Small intestine (tissue), 7 donors: Measurements from ENCODE around the gene BAAT. TPM values are rescaled to one million over a fixed set of nuclear protein-coding genes. Genes with fewer than 3 reads are reported as not detected.

Experiments used
- DNase-seq, 2 donors: peaks; one replicate each; pipeline versions ENCODE4 v3.0.0 to v3.0.0-alpha.2; 2013
- FAIRE-seq: peaks from 2 replicates; lab custom pipeline; 2012; peaks lifted over from hg19 to GRCh38; lab: Jason Lieb, UNC
- H3K27ac ChIP-seq, 3 donors: one replicate each; pipeline ENCODE4 v1.5.1; 2013; ENCODE audit warnings: low read length in 2 of 3, mild to moderate bottlenecking in 2 of 3, control low read depth in 1 of 3, inconsistent platforms in 1 of 3, low read depth in 1 of 3, moderate library complexity in 1 of 3
- H3K27me3 ChIP-seq, 3 donors: one replicate each; pipeline ENCODE4 v1.6.1; 2013; ENCODE audit warnings: low read length in 3 of 3, inconsistent platforms in 1 of 3; ENCODE audit not compliant: control insufficient read depth in 3 of 3, insufficient read depth in 3 of 3
- H3K36me3 ChIP-seq, 3 donors: one replicate each; pipeline ENCODE4 v1.6.1; 2013; ENCODE audit warnings: low read length in 3 of 3, inconsistent platforms in 1 of 3, low read depth in 1 of 3, mild to moderate bottlenecking in 1 of 3, moderate library complexity in 1 of 3; ENCODE audit not compliant: control insufficient read depth in 3 of 3, insufficient read depth in 2 of 3
- H3K4me1 ChIP-seq, 3 donors: one replicate each; pipeline ENCODE4 v1.6.1; 2013; ENCODE audit warnings: low read length in 2 of 3, inconsistent platforms in 1 of 3, low read depth in 1 of 3, mild to moderate bottlenecking in 1 of 3, moderate library complexity in 1 of 3; ENCODE audit not compliant: control insufficient read depth in 3 of 3, insufficient read depth in 2 of 3
- H3K4me3 ChIP-seq, 3 donors: one replicate each; pipeline ENCODE4 v1.5.1; 2013; ENCODE audit warnings: low read length in 3 of 3, control low read depth in 1 of 3, inconsistent platforms in 1 of 3, low read depth in 1 of 3, mild to moderate bottlenecking in 1 of 3, moderate library complexity in 1 of 3
- H3K9me3 ChIP-seq, 2 donors: one replicate each; pipeline ENCODE4 v1.6.1; 2013; ENCODE audit warnings: low read depth in 1 of 2, low read length in 1 of 2; ENCODE audit not compliant: control insufficient read depth in 2 of 2, insufficient read depth in 1 of 2
- WGBS, 3 donors: extraction: QIAGEN DNeasy Blood & Tissue Kit; methylation state at CpG; one replicate each; pipeline ENCODE4 v1.1.7; 2013; 5-methylcytosine and 5-hydroxymethylcytosine counted together
- polyA plus RNA-seq, 4 donors: library from polyadenylated mRNA; stranded (reverse) in 3 of 4; unstranded in 1 of 4; fragments of 200-250 nt in 3 of 4; fragments of 120-200 nt in 1 of 4; gene quantifications; one replicate each; pipeline versions ENCODE4 v1.2.1 to v1.2.3, GENCODE V29; 2013
- donor health status: healthy with polysubstance abuse.
- donor health status: control.
- donor health status: control.
- donor health status: Bipolar disorder and iron deficiency.
- donor health status: healthy.

The BAAT gene
- polyA plus RNA-seq, 4 donors, result 0.04 to 2.2 TPM; not detected in 2

DNA sequence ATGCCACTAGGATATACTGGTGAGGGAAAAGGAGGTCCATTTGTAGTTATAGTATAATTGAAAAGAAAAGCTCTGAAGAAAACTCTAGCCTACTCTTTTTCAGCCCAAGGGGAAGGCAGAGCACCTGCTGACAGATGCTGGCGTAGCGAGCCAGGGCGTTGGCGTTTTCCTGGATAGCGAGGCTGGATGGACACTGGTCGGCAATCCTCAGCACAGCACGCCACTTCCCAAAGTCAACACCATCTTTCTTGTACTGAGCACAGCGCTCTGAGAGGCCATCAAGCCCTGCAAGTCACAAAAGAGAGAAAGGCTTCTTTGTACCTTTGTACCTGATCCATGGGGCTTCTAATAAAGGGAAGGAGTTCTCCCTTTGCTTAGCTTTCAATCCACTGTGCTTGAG, 42.6 kb upstream of the BAAT start:
- no peak for DNase-seq
- Histone ChIP-seq H3K9me3 (no peaks in the 10 kb centered on the region), H3K4me1 (peaks cover 2 to 24% (median 6%) of the 10 kb centered on the region in 3 donors), H3K4me3 (no peak overlapping the region), H3K36me3 (peaks cover 0 to 58% (median 22%) of the 10 kb centered on the region in 3 donors), H3K27me3 (no peaks in the 10 kb centered on the region), H3K27ac (peak overlapping the region in 1 of 3 donors; percentile 56)
- WGBS, 3 donors, result 91 to 98% (median 93%) methylated on average over 8 of the region's 8 CpGs
- no peak for FAIRE-seq

DNA sequence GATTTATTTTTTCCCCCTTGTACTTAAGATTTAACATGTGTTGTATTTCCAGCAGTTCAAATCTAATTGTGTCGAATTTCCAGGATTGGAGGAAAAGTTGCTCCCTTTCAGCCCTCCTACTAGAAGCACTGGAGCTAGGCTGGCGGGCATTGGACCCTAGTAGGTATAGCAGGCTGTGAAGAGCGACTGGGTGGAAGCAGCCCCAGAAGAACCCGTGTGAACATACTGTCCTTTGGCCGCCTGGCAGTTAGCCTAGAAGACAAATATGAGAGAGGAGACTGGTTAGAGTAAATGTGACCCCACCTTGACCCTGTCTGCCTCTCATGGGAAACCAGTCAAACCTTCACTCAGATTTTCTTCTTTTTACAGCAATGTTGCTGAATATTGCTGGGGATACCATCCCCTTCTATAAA, 36.9 kb upstream of the BAAT start:
- 53 to 64% (median 61%) methylated on average over 5 of the region's 5 CpGs for WGBS, 3 donors
- H3K27me3 ChIP-seq, result no peaks in the 10 kb centered on the region
- H3K4me1 ChIP-seq, result peaks cover 0 to 9% (median 0%) of the 10 kb centered on the region in 3 donors
- DNase-seq, result peak in 1 of 2 donors; percentile 55
- no peak overlapping the region for H3K27ac ChIP-seq
- FAIRE-seq, result no peak
- H3K36me3 ChIP-seq, result peaks cover 0 to 28% (median 7%) of the 10 kb centered on the region in 3 donors
- H3K4me3 ChIP-seq, result no peak overlapping the region
- H3K9me3 ChIP-seq, result no peaks in the 10 kb centered on the region

DNA sequence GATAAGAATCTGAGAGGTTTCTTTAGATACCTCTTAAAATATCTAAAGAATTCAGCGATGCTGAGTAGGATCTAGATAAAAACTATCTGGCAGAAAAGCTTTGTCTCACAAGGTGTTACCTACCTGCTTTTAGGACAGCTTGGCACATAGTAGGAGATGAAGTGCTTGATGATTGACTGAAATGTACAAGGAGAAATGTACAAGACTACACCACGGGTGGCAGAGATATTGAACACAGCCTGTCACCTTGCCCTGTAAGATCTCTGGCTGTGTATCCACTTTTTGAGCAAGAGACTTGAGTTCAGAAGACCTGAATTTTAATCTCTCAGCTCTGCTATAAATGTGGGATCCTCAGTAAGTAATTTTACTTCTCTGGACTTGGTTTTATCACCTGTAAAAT, 35.1 kb upstream of the BAAT start:
- H3K27ac ChIP-seq, result no peak overlapping the region
- no peak overlapping the region for H3K4me3 ChIP-seq
- peaks cover 0 to 6% (median 0%) of the 10 kb centered on the region in 3 donors for H3K4me1 ChIP-seq
- 80 to 91% (median 90%) methylated on average over 2 of the region's 2 CpGs for WGBS, 3 donors
- H3K36me3 ChIP-seq, result peaks cover 0 to 16% (median 4%) of the 10 kb centered on the region in 3 donors
- FAIRE-seq, result no peak
- H3K9me3 ChIP-seq, result peaks cover 0 to 8% of the 10 kb centered on the region in 2 donors
- H3K27me3 ChIP-seq, result no peaks in the 10 kb centered on the region
- peak in 1 of 2 donors; percentile 27 for DNase-seq

DNA sequence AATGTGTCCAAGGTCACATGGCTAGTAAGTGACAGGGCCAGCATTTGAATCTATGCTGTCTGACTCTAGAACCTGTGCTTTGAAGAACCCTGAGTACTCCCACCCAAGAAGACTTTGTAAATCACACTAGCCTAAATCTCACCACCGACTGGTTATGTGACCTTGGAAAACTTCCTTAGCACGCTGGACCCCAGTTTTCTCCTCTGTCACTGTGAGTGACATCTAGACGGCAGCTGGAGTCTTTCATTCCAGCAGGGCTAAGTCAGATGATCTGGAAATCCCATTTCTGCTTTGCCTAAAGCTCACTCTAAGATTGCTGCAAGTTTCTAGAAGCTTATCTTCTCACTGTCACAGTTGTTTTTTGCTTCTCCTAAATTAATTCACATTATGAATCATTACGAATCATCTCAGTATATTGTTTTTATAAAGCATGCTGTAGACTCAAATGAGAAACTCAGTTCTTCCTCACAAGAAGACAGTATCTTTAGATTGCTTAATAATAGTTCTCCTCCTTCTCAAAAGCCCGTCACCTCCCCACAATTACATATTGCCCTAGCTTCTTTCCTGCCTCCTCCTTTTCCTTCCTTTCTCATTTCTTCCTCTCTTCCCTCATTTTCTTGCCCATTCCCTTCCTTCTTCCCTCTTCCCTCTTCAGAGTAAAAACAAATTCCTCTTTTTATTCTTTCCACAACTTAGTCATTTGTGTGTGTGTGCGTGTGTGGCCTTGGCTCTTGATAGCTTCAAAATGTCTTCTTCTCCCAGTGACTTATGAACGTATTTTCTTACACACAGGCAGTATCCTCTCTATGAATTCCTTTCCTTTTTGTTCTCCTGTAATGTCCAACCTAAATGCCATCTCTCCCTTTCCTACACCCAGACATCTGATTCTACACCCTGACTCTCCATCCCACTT, 34.0 kb upstream of the BAAT start:
- Histone ChIP-seq H3K27me3 (no peaks in the 10 kb centered on the region), H3K36me3 (peaks cover 0 to 12% (median 2%) of the 10 kb centered on the region in 3 donors), H3K4me1 (peaks cover 0 to 4% (median 0%) of the 10 kb centered on the region in 3 donors), H3K27ac (peak overlapping the region in 2 of 3 donors; percentile 8 to 41), H3K9me3 (peaks cover 0 to 10% of the 10 kb centered on the region in 2 donors), H3K4me3 (no peak overlapping the region)
- DNase-seq (peak in 1 of 2 donors; percentile 40), FAIRE-seq (no peak)
- WGBS, 3 donors, result 73 to 79% (median 76%) methylated on average over 7 of the region's 7 CpGs

DNA sequence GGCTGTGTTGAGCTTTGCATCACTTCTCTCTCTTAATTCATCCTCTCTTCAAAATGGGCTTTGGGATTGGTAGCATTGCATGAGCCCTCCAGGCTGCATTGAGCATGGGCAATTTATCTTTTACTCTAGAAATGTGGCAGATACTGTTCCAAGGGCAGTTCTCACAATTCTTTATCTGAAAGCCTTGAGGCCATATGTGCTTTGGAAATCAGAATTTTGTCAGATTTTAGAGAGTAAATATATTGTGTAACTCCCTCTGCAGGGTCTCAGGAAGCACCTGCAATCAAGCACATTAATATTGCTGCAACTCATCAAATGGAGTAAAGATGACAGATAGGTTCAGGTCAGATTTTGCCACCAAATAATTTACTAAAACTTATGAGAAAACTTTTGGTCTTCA, 33.2 kb upstream of the BAAT start:
- H3K4me1 ChIP-seq, result peaks cover 0 to 4% (median 0%) of the 10 kb centered on the region in 3 donors
- H3K27ac ChIP-seq, result no peak overlapping the region
- no peak for DNase-seq
- no peak for FAIRE-seq
- H3K4me3 ChIP-seq, result no peak overlapping the region
- peaks cover 0 to 8% (median 2%) of the 10 kb centered on the region in 3 donors for H3K36me3 ChIP-seq
- no peaks in the 10 kb centered on the region for H3K27me3 ChIP-seq
- H3K9me3 ChIP-seq, result peaks cover 0 to 13% of the 10 kb centered on the region in 2 donors

DNA sequence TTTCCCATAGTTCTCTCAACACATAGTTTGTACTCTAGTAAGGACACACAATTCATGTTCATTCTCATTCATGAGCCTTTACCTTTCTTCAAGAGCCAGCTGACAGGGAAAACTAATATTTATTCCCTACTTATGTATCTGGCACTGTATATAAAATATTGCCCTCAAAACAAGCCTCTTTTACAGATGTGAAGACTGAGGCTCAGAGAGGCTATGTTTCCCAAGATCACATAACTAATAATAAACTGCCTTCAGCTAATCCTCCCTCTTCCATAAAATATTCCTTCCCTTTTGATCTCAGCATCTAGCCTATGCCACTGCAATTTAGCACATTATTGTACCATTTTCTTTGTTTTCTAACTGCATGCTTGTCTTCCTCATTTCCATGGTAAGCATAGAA, 32.6 kb upstream of the BAAT start:
- Histone ChIP-seq H3K27me3 (no peaks in the 10 kb centered on the region), H3K9me3 (peaks cover 0 to 19% of the 10 kb centered on the region in 2 donors), H3K27ac (no peak overlapping the region), H3K4me1 (peaks cover 0 to 4% (median 0%) of the 10 kb centered on the region in 3 donors), H3K4me3 (no peak overlapping the region), H3K36me3 (peaks cover 0 to 4% (median 0%) of the 10 kb centered on the region in 3 donors)
- peak in 1 of 2 donors; percentile 52 for DNase-seq
- no peak for FAIRE-seq

DNA sequence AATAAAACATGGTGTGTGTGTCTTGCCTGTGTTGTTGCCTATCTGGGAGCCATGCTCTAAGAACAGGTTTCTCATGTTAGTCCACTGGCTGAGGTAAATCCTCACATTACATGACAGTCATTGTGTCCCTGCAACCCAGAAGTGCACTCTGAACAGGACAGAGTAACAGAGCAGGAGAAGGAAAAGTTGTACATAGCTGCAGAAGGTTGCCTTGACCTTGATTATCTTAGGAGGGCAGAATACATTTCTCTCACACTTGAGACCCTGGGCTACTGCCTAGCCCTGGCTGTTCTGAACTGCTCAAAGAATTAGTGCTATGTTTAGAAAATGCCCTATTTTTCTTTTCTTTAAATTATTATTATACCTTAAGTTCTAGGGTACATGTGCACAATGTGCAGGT, 30.8 kb upstream of the BAAT start:
- no peak for FAIRE-seq
- no peaks in the 10 kb centered on the region for H3K4me1 ChIP-seq
- no peaks in the 10 kb centered on the region for H3K27me3 ChIP-seq
- H3K9me3 ChIP-seq, result peaks cover 0 to 23% of the 10 kb centered on the region in 2 donors
- no peaks in the 10 kb centered on the region for H3K36me3 ChIP-seq
- H3K4me3 ChIP-seq, result no peak overlapping the region
- H3K27ac ChIP-seq, result no peak overlapping the region
- DNase-seq, result no peak

DNA sequence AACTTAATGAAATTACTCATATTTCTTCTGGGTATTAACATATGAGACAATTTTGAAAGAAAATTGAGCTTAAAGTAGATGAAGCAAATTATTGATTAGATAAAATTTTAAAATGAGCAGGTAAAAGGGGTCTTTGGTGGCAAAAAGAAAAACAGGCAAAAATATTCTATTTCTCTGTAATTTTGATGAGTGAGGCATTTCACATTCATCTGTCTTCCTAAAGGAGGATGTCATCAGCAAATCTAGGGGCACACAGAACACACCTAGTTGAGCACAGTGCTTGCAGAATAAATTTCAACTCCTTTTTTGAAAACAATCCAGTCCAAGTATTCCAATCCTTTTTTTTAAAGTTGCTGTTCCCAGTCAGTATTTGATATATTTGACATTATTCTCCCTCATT, 30.0 kb upstream of the BAAT start:
- FAIRE-seq, result no peak

More for the DNA sequence above, 30.0 kb upstream of the BAAT start:
- peaks cover 0 to 1% (median 0%) of the 10 kb centered on the region in 3 donors for H3K36me3 ChIP-seq
- H3K27ac ChIP-seq, result no peak overlapping the region
- H3K9me3 ChIP-seq, result peaks cover 0 to 28% of the 10 kb centered on the region in 2 donors
- no peak overlapping the region for H3K4me3 ChIP-seq
- H3K27me3 ChIP-seq, result no peaks in the 10 kb centered on the region
- DNase-seq, result no peak
- no peaks in the 10 kb centered on the region for H3K4me1 ChIP-seq
